GM23338 (cell line): ENCODE data around the gene DDIAS.

ENCODE experiments used
- CREB1 ChIP-seq: fragments of 250-450 bp; sonication (Bioruptor Pico); IDR thresholded peaks from 2 replicates; pipeline ENCODE4 v1.5.0; 2020; ENCODE audit warnings: low read depth, mild to moderate bottlenecking, moderate library complexity
- ETS1 ChIP-seq: IDR thresholded peaks from 2 replicates; pipeline ENCODE4 v1.6.1; 2016; ENCODE audit warnings: antibody characterized with exemption
- EZH2 ChIP-seq: fragments of 200-600 bp; sonication (generic); IDR thresholded peaks from one replicate; pipeline ENCODE4 v1.8.0; 2017; ENCODE audit warnings: antibody characterized with exemption, mild to moderate bottlenecking, low read depth; ENCODE audit not compliant: unreplicated experiment
- EZH2phosphoT487 ChIP-seq: fragments of 200-600 bp; sonication (generic); IDR thresholded peaks from one replicate; pipeline ENCODE4 v1.8.1; 2018; ENCODE audit warnings: antibody characterized with exemption; ENCODE audit not compliant: unreplicated experiment
- NANOG ChIP-seq: IDR thresholded peaks from 2 replicates; pipeline ENCODE4 v1.6.1; 2016; ENCODE audit warnings: antibody characterized with exemption, borderline replicate concordance
- TF ChIP-seq, protein P1 (sequence below), 2 experiments: fragments of 200-600 bp in 1 of 2; sonication (generic) in 1 of 2; conservative IDR thresholded peaks; 2 replicates each; pipeline versions ENCODE4 v1.5.1 to v1.6.1; 2016 to 2017; ENCODE audit warnings: antibody characterized with exemption in 2 of 2, low read depth in 2 of 2, mild to moderate bottlenecking in 2 of 2, moderate library complexity in 1 of 2

- TF ChIP-seq EZH2phosphoT487, result no peak
- TF ChIP-seq, protein P1, sequence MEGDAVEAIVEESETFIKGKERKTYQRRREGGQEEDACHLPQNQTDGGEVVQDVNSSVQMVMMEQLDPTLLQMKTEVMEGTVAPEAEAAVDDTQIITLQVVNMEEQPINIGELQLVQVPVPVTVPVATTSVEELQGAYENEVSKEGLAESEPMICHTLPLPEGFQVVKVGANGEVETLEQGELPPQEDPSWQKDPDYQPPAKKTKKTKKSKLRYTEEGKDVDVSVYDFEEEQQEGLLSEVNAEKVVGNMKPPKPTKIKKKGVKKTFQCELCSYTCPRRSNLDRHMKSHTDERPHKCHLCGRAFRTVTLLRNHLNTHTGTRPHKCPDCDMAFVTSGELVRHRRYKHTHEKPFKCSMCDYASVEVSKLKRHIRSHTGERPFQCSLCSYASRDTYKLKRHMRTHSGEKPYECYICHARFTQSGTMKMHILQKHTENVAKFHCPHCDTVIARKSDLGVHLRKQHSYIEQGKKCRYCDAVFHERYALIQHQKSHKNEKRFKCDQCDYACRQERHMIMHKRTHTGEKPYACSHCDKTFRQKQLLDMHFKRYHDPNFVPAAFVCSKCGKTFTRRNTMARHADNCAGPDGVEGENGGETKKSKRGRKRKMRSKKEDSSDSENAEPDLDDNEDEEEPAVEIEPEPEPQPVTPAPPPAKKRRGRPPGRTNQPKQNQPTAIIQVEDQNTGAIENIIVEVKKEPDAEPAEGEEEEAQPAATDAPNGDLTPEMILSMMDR (conservative IDR thresholded peaks at IDR 0.05; ENCODE audit: low read depth in 2 of 2), result no peak
- TF ChIP-seq EZH2, result no peak
- TF ChIP-seq ETS1, result no peak
- TF ChIP-seq CREB1 (CRISPR knock-in tag), result no peak
- no peak for TF ChIP-seq NANOG
Observed at GRCh38 chr11:82976786-82977185, 75.2 kb downstream of the DDIAS start.
